HepG2 (cell line): ENCODE results near the gene RPUSD2. TPM values are rescaled to one million over a fixed set of nuclear protein-coding genes. Genes with fewer than 3 reads are reported as not detected.

ENCODE experiments used
- EEA1 ChIP-seq: sonication (generic); formaldehyde crosslinking; IDR thresholded peaks from 2 replicates; pipeline ENCODE4 v1.5.1; 2020; ENCODE audit warnings: mild to moderate bottlenecking, missing genetic modification reagents, borderline replicate concordance
- ELF3 ChIP-seq: IDR thresholded peaks from 2 replicates; pipeline ENCODE4 v1.6.1; 2016; ENCODE audit warnings: missing genetic modification reagents, missing compliant biosample characterization
- HOMEZ ChIP-seq: IDR thresholded peaks from 2 replicates; pipeline ENCODE4 v1.6.1; 2016; ENCODE audit warnings: low read depth
- MTA3 ChIP-seq: sonication (generic); formaldehyde crosslinking; IDR thresholded peaks from 2 replicates; pipeline ENCODE4 v1.4.0; 2020; ENCODE audit warnings: missing genetic modification reagents
- POGZ ChIP-seq: sonication (generic); formaldehyde crosslinking; IDR thresholded peaks from 2 replicates; pipeline ENCODE4 v1.4.0; 2020; ENCODE audit warnings: mild to moderate bottlenecking, missing genetic modification reagents
- SOX5 ChIP-seq: IDR thresholded peaks from 2 replicates; pipeline ENCODE4 v1.6.1; 2016; ENCODE audit warnings: borderline replicate concordance
- STAT5B ChIP-seq: sonication (generic); formaldehyde crosslinking; IDR thresholded peaks from 2 replicates; pipeline ENCODE4 v1.4.0; 2020; ENCODE audit warnings: missing genetic modification reagents
- THAP9 ChIP-seq: sonication (generic); formaldehyde crosslinking; IDR thresholded peaks from 2 replicates; pipeline ENCODE4; 2020; ENCODE audit warnings: missing genetic modification reagents, mild to moderate bottlenecking, borderline replicate concordance
- TIGD3 ChIP-seq: sonication (generic); formaldehyde crosslinking; IDR thresholded peaks from 2 replicates; pipeline ENCODE4 v1.5.1; 2020; ENCODE audit warnings: mild to moderate bottlenecking, missing genetic modification reagents, borderline replicate concordance
- ZFX ChIP-seq: sonication (generic); formaldehyde crosslinking; IDR thresholded peaks from 2 replicates; pipeline ENCODE4 v1.4.0; 2020; ENCODE audit warnings: mild to moderate bottlenecking, low read depth, missing genetic modification reagents, moderate library complexity
- ZKSCAN1 ChIP-seq: fragments of 150-350 bp; IDR thresholded peaks from 2 replicates; pipeline ENCODE4 v1.6.1; 2014; ENCODE audit warnings: low read length
- ZNF281 ChIP-seq: sonication (generic); formaldehyde crosslinking; IDR thresholded peaks from 2 replicates; pipeline ENCODE4 v1.4.0; 2020; ENCODE audit warnings: missing genetic modification reagents, borderline replicate concordance
- ZNF574 ChIP-seq: sonication (generic); formaldehyde crosslinking; IDR thresholded peaks from 2 replicates; pipeline ENCODE4 v1.4.0; 2020; ENCODE audit warnings: missing genetic modification reagents
- ZNF629 ChIP-seq: sonication (generic); formaldehyde crosslinking; conservative IDR thresholded peaks from 2 replicates; pipeline ENCODE4 v1.5.0; 2020; ENCODE audit warnings: missing genetic modification reagents
- ZNF691 ChIP-seq: sonication (generic); formaldehyde crosslinking; IDR thresholded peaks from 2 replicates; pipeline ENCODE4 v1.4.0; 2020; ENCODE audit warnings: missing genetic modification reagents, low read depth, mild to moderate bottlenecking, borderline replicate concordance
- ZNF768 ChIP-seq: sonication (generic); formaldehyde crosslinking; IDR thresholded peaks from 2 replicates; pipeline ENCODE4 v1.4.0; 2020; ENCODE audit warnings: missing genetic modification reagents
- polyA plus RNA-seq, 8 experiments: library from polyadenylated mRNA; depleted of rRNA in 3 of 8; stranded (reverse) in 7 of 8; unstranded in 1 of 8; fragments of >200 nt; fragmentation: Illumina TruSeq in 4 of 8; extraction: Trizol in 4 of 8; gene quantifications; 2 replicates each; pipeline versions ENCODE4 v1.2.1 to v1.2.3, GENCODE V29; 2011 to 2016; ENCODE audit warnings: low read depth in 4 of 8, missing spikeins in 1 of 8, mixed read lengths in 1 of 8; ENCODE audit not compliant: insufficient read depth in 1 of 8
- total RNA-seq, 5 experiments: library from RNA; depleted of rRNA; stranded (reverse); fragments of >200 nt; fragmentation: Illumina TruSeq; extraction: Trizol; gene quantifications; 2 replicates each; pipeline ENCODE4 v1.2.3, GENCODE V29; 2016; ENCODE audit warnings: low read depth in 1 of 5

The RPUSD2 gene
- total and polyA plus RNA-seq, 2 of the 13 experiments (the other 11 are each of a cell fraction or from before 2014, with no cell fraction given), result 8.6 to 14.5 TPM

GRCh38 chr15:40582726-40583246, 13.7 kb downstream of the RPUSD2 start (continued):
- no peak for TF ChIP-seq THAP9 (CRISPR knock-in tag)
- no peak for TF ChIP-seq ZNF691 (CRISPR knock-in tag)
- 0 out of 2 replicates have a peak, but pooled peaks have one; percentile 11 for TF ChIP-seq SOX5 (CRISPR knock-in tag)
- TF ChIP-seq MTA3, result no peak
- TF ChIP-seq ZNF768, result no peak
- TF ChIP-seq STAT5B (CRISPR knock-in tag), result no peak
- TF ChIP-seq ZKSCAN1, result no peak
- no peak; the same call in 1 of the 2 replicates for TF ChIP-seq POGZ (CRISPR knock-in tag)
- TF ChIP-seq TIGD3 (CRISPR knock-in tag), result no peak
- no peak for TF ChIP-seq EEA1 (CRISPR knock-in tag)
- 0 out of 2 replicates have a peak, but pooled peaks have one; percentile 30 for TF ChIP-seq HOMEZ (CRISPR knock-in tag)
- TF ChIP-seq ZNF281 (CRISPR knock-in tag), result peak; percentile 36; the same call in 1 of the 2 replicates
- TF ChIP-seq ZNF574, result peak; percentile 41; the same call in 1 of the 2 replicates
- no peak for TF ChIP-seq ZNF629 (CRISPR knock-in tag)
- TF ChIP-seq ELF3 (CRISPR knock-in tag), result no peak
- peak; percentile 34; the same call in 1 of the 2 replicates for TF ChIP-seq ZFX (CRISPR knock-in tag)
